OCI-LY7 (cell line): Measurements from ENCODE around the gene TMEM167A. TPM values are rescaled to one million over a fixed set of nuclear protein-coding genes. Genes with fewer than 3 reads are reported as not detected.

Experiments used
- BruUV-seq: library from RNA; stranded (reverse); fragments of 400-500 nt; replicated peaks from 2 replicates; lab custom pipeline; 2021; lab: Mats Ljungman, UMichigan
- CTCF ChIA-PET: fragments of 300-600 bp; sonication (Branson Sonifier 250); formaldehyde crosslinking; loops from one replicate; lab custom pipeline; 2022; ENCODE audit warnings: antibody characterized with exemption; ENCODE audit not compliant: unreplicated experiment; lab: Charles Lee
- POLR2A ChIA-PET: fragments of 300-600 bp; sonication (Branson Sonifier 250); formaldehyde crosslinking; loops from one replicate; lab custom pipeline; 2022; ENCODE audit warnings: antibody characterized with exemption; lab: Charles Lee
- DNase-seq: peaks from one replicate; pipeline ENCODE4 v3.0.0-alpha.2; 2015; ENCODE audit warnings: low spot score
- H2AFZ ChIP-seq: fragments of 200-600 bp; sonication (generic), shearing (Covaris generic); 2 replicates; pipeline ENCODE4 v1.6.1; 2014; ENCODE audit warnings: mild to moderate bottlenecking, antibody characterized with exemption, low read length, moderate library complexity
- H3K27ac ChIP-seq: fragments of 200-600 bp; sonication (generic); 2 replicates; pipeline ENCODE4 v1.5.1; 2014; ENCODE audit warnings: mixed run types, low read depth, mild to moderate bottlenecking, moderate library complexity, low read length, inconsistent platforms; ENCODE audit not compliant: poor library complexity, severe bottlenecking
- H3K36me3 ChIP-seq: fragments of 200-600 bp; sonication (generic); 2 replicates; pipeline ENCODE4 v1.6.1; 2014; ENCODE audit warnings: mild to moderate bottlenecking, antibody characterized with exemption, low read length, moderate library complexity, mixed read lengths; ENCODE audit not compliant: insufficient read depth
- H3K4me1 ChIP-seq: fragments of 200-600 bp; sonication (generic); 2 replicates; pipeline ENCODE4 v1.5.1; 2014; ENCODE audit warnings: mild to moderate bottlenecking, low read length; ENCODE audit not compliant: insufficient read depth, poor library complexity, severe bottlenecking
- H3K4me2 ChIP-seq: fragments of 200-600 bp; sonication (generic); 2 replicates; pipeline ENCODE4 v1.6.1; 2014; ENCODE audit warnings: mild to moderate bottlenecking, low read length
- H3K4me3 ChIP-seq: fragments of 200-600 bp; sonication (generic); 2 replicates; pipeline ENCODE4 v1.5.1; 2014; ENCODE audit warnings: mild to moderate bottlenecking, low read depth, low read length; ENCODE audit not compliant: poor library complexity, severe bottlenecking
- H3K79me2 ChIP-seq: fragments of 200-600 bp; sonication (generic); 2 replicates; pipeline ENCODE4 v1.6.1; 2016; ENCODE audit warnings: low read depth, mild to moderate bottlenecking, low read length, moderate library complexity, mixed read lengths; ENCODE audit not compliant: insufficient read depth
- H3K9me2 ChIP-seq: fragments of 200-600 bp; sonication (generic); 2 replicates; pipeline ENCODE4 v1.6.1; 2016; ENCODE audit warnings: mild to moderate bottlenecking, low read length, mixed read lengths; ENCODE audit not compliant: insufficient read depth
- H3K9me3 ChIP-seq: fragments of 200-600 bp; sonication (generic); 2 replicates; pipeline ENCODE4 v1.6.1; 2014; ENCODE audit warnings: mild to moderate bottlenecking, mixed run types, low read length, mixed read lengths
- H4K20me1 ChIP-seq: fragments of 200-600 bp; sonication (generic); 2 replicates; pipeline ENCODE4 v1.6.1; 2014; ENCODE audit warnings: mild to moderate bottlenecking, antibody characterized with exemption, low read length, moderate library complexity, mixed read lengths; ENCODE audit not compliant: insufficient read depth
- EZH2phosphoT487 ChIP-seq: fragments of 200-600 bp; sonication (generic); IDR thresholded peaks from 2 replicates; pipeline ENCODE4 v1.6.1; 2018; ENCODE audit warnings: low read depth, borderline replicate concordance, mild to moderate bottlenecking, mixed run types, antibody characterized with exemption, low read length, moderate library complexity, mixed read lengths
- intact Hi-C: fragments of 100-400 bp; cut with micrococcal nuclease; formaldehyde crosslinking; loops from one replicate; pipeline ENCODE4 v1.10.0; 2022; ENCODE audit not compliant: unreplicated experiment
- total RNA-seq, 2 experiments: library from RNA; depleted of rRNA in 1 of 2; stranded (reverse); fragments of >200 nt in 1 of 2; shearing (Covaris generic) in 1 of 2; gene quantifications; 2 replicates each; pipeline ENCODE4 v1.2.3, GENCODE V29; 2014 to 2022
- TF ChIP-seq, protein P1 (sequence below): fragments of 200-600 bp; sonication (generic); conservative IDR thresholded peaks from 2 replicates; pipeline ENCODE4 v1.5.1; 2014; ENCODE audit warnings: mild to moderate bottlenecking, antibody characterized with exemption, low read length, moderate library complexity, mixed read lengths

Gene TMEM167A
- total RNA-seq, 2 experiments from 2014 or later: 20.4 to 55.7 TPM

DNA sequence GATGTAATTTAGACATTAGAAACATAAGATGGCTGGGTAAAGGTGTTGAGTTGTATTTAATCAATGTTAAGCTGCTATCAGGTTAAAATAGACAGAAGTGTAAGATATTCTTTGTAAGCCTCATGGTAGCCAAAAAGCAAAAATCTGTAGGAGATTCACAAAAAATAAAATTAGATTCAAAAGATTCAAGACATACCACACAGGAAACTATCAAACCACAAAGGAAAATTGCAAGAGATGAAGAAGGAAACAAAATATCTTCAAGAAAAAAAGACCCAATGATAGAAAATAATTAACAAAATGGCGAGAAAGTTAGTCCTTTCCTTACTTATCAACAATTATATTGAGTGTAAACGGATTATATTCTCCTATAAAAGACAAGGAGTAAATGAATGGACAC lies 15.4 kb upstream of the TMEM167A start:
- intact Hi-C loops: no loop called here
- POLR2A ChIA-PET: interaction anchor here (0.9 kb wide), 1 partner anchor 14 kb away, joined by 3 read pairs; no protein-coding TSS in a partner anchor
- Histone ChIP-seq H3K9me2 (no peaks in the 10 kb centered on the region), H3K4me3 (no peak overlapping the region), H3K27ac (no peak overlapping the region), H3K4me2 (no peak overlapping the region), H2AFZ (no peak overlapping the region), H3K9me3 (peaks cover 20% of the 10 kb centered on the region), H3K79me2 (no peaks in the 10 kb centered on the region), H4K20me1 (no peaks in the 10 kb centered on the region), H3K4me1 (no peaks in the 10 kb centered on the region), H3K36me3 (no peaks in the 10 kb centered on the region; the same call in 1 of the 2 replicates)
- TF ChIP-seq, protein P1, sequence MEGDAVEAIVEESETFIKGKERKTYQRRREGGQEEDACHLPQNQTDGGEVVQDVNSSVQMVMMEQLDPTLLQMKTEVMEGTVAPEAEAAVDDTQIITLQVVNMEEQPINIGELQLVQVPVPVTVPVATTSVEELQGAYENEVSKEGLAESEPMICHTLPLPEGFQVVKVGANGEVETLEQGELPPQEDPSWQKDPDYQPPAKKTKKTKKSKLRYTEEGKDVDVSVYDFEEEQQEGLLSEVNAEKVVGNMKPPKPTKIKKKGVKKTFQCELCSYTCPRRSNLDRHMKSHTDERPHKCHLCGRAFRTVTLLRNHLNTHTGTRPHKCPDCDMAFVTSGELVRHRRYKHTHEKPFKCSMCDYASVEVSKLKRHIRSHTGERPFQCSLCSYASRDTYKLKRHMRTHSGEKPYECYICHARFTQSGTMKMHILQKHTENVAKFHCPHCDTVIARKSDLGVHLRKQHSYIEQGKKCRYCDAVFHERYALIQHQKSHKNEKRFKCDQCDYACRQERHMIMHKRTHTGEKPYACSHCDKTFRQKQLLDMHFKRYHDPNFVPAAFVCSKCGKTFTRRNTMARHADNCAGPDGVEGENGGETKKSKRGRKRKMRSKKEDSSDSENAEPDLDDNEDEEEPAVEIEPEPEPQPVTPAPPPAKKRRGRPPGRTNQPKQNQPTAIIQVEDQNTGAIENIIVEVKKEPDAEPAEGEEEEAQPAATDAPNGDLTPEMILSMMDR: no peak
- no peak for TF ChIP-seq EZH2phosphoT487
- no TSS peak for BruUV-seq
- DNase-seq: no peak
- CTCF ChIA-PET: no interaction called here

DNA sequence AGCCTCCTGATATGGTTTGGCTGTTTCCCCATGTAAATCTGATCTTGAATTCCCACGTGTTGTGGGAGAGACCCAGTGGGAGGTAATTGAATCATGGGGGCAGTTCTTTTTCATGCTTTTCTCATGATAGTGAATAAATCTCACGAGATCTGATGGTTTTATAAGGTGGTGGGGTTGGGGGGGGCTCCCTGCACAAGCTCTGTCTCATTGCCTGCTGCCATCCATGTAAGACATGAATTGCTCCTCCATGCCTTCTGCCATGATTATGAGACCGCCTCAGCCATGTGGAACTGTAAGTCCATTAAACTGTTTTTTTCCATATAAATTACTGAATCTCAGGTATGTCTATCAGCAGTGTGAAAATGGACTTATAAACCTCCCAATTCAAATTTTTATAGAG lies 13.0 kb upstream of the TMEM167A start:
- intact Hi-C loops: no loop called here
- Histone ChIP-seq H3K9me3 (peaks cover 20% of the 10 kb centered on the region), H4K20me1 (no peaks in the 10 kb centered on the region), H3K79me2 (no peaks in the 10 kb centered on the region), H2AFZ (no peak overlapping the region), H3K4me2 (no peak overlapping the region), H3K27ac (no peak overlapping the region), H3K9me2 (no peaks in the 10 kb centered on the region), H3K4me1 (no peaks in the 10 kb centered on the region), H3K36me3 (no peaks in the 10 kb centered on the region; the same call in 1 of the 2 replicates), H3K4me3 (no peak overlapping the region)
- CTCF ChIA-PET: no interaction called here
- TF ChIP-seq EZH2phosphoT487: no peak
- TF ChIP-seq, protein P1: no peak
- no TSS peak for BruUV-seq
- POLR2A ChIA-PET: interaction anchor here (0.6 to 1.0 kb wide), 4 partner anchors 9 to 52 kb away, joined by 4 to 6 read pairs (median 4); partner anchors contain the start of genes TMEM167A and XRCC4
- no peak for DNase-seq

DNA sequence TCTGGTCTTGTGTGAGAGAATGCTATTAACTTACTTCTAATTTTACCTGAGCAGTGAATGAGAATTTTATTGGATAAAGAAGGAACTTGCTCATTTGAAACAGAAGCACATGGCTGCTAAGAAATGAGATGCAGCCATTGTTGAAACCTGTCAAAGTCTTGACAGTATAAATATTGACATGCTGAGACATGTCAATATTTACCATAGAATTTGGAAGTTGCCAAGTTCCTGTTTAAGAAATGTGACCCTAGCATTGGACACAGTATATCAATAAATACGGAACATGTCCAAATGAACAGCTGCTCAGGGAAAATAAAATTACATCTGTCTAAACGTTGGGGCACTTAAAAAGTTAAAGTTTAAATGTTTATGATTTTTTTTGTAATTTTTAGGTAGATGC lies 7.9 kb upstream of the TMEM167A start:
- TF ChIP-seq, protein P1: no peak
- TF ChIP-seq EZH2phosphoT487: no peak
- ChIA-PET CTCF (no interaction called here), POLR2A (interaction anchor here (0.7 to 1.2 kb wide), 3 partner anchors 11 to 753 kb away, joined by 3 to 4 read pairs (median 3); no protein-coding TSS in a partner anchor)
- Histone ChIP-seq H3K4me3 (no peak overlapping the region), H3K9me2 (no peaks in the 10 kb centered on the region), H3K4me1 (no peaks in the 10 kb centered on the region), H3K79me2 (0 out of 2 replicates have a peak, but pooled peaks cover 7% of the 10 kb centered on the region), H3K9me3 (no peaks in the 10 kb centered on the region), H3K4me2 (no peak overlapping the region), H3K27ac (no peak overlapping the region), H4K20me1 (peaks cover 4% of the 10 kb centered on the region; the same call in 1 of the 2 replicates), H2AFZ (no peak overlapping the region), H3K36me3 (no peaks in the 10 kb centered on the region; the same call in 1 of the 2 replicates)
- no peak for DNase-seq
- intact Hi-C loops: no loop called here
- BruUV-seq: no TSS peak
